Natural killer cell (primary cell): ENCODE data around the gene SH3TC1. TPM values are rescaled to one million over a fixed set of nuclear protein-coding genes. Genes with fewer than 3 reads are reported as not detected.

Source experiments
- ATAC-seq, 3 donors: fragments of 150-1000 bp in 2 of 3; fragments of 200-7000 bp in 1 of 3; cut with Tn5 transposase; 1 replicate in 1 of 3; 2 replicates in 2 of 3; pipeline ENCODE4 v1.10.0; 2021; ENCODE audit warnings: mild to moderate bottlenecking in 2 of 3, moderate library complexity in 2 of 3
- DNase-seq, 2 donors: peaks; one replicate each; pipeline versions ENCODE4 v3.0.0 to v3.0.0-alpha.2; 2013 to 2021; ENCODE audit warnings: mixed read lengths in 1 of 2
- H3K27ac ChIP-seq: one replicate; pipeline ENCODE4 v1.5.1; 2013; ENCODE audit warnings: mild to moderate bottlenecking, low read length
- H3K27me3 ChIP-seq: one replicate; pipeline ENCODE4 v1.6.1; 2013; ENCODE audit warnings: low read length; ENCODE audit not compliant: control insufficient read depth, insufficient read depth
- H3K36me3 ChIP-seq: one replicate; pipeline ENCODE4 v1.6.1; 2013; ENCODE audit warnings: low read length; ENCODE audit not compliant: control insufficient read depth, insufficient read depth
- H3K4me1 ChIP-seq: one replicate; pipeline ENCODE4 v1.6.1; 2013; ENCODE audit warnings: low read length; ENCODE audit not compliant: control insufficient read depth, insufficient read depth
- H3K4me3 ChIP-seq: one replicate; pipeline ENCODE4 v1.5.1; 2013; ENCODE audit warnings: low read length
- H3K9me3 ChIP-seq: one replicate; pipeline ENCODE4 v1.6.1; 2013; ENCODE audit warnings: low read length; ENCODE audit not compliant: control insufficient read depth, insufficient read depth
- H3K27ac Mint-ChIP-seq, 2 donors: one replicate each; pipeline ENCODE4 v1.8.0; 2022; ENCODE audit warnings: mild to moderate bottlenecking in 2 of 2, mixed read lengths in 2 of 2, moderate library complexity in 1 of 2
- H3K27me3 Mint-ChIP-seq, 2 donors: one replicate each; pipeline ENCODE4 v1.8.0; 2022; ENCODE audit warnings: low read depth in 2 of 2, mixed read lengths in 2 of 2
- H3K36me3 Mint-ChIP-seq: one replicate; pipeline ENCODE4 v1.8.0; 2022; ENCODE audit warnings: mixed read lengths
- H3K4me1 Mint-ChIP-seq, 2 donors: one replicate each; pipeline ENCODE4 v1.8.0; 2022; ENCODE audit warnings: mixed read lengths in 2 of 2
- H3K4me3 Mint-ChIP-seq: one replicate; pipeline ENCODE4 v1.8.0; 2022; ENCODE audit warnings: mild to moderate bottlenecking, moderate library complexity, mixed read lengths
- H3K9me3 Mint-ChIP-seq, 2 donors: one replicate each; pipeline ENCODE4 v1.8.0; 2022; ENCODE audit warnings: mixed read lengths in 2 of 2
- CTCF ChIP-seq: fragments of 200-600 bp; IDR thresholded peaks from one replicate; pipeline ENCODE4 v1.8.0; 2022; ENCODE audit warnings: antibody characterized with exemption
- WGBS: methylation state at CpG from one replicate; pipeline ENCODE4 v1.1.7; 2013; ENCODE audit warnings: missing lambda C conversion rate; ENCODE audit not compliant: insufficient coverage; 5-methylcytosine and 5-hydroxymethylcytosine counted together
- intact Hi-C: fragments of 100-400 bp; cut with micrococcal nuclease; formaldehyde crosslinking; loops from one replicate; pipeline ENCODE4 v1.14.2; 2022
- total RNA-seq, 4 donors: library from RNA; stranded (reverse); fragments of 120-200 nt in 1 of 4; gene quantifications; one replicate each; pipeline versions ENCODE4 v1.2.3 to v1.2.4, GENCODE V29; 2013 to 2022

Gene SH3TC1
- total RNA-seq, 3 donors from 2014 or later (not counting 1 experiment from before 2014, with no cell fraction given): 50.1 to 61.7 (median 54.9) TPM

- no peak overlapping the region for H3K4me3 ChIP-seq
- peaks cover 23% of the 10 kb centered on the region for H3K36me3 ChIP-seq
- peaks cover 4% of the 10 kb centered on the region for H3K4me1 ChIP-seq
- no peaks in the 10 kb centered on the region for H3K4me1 Mint-ChIP-seq
- 83% methylated on average over 24 of the region's 24 CpGs for WGBS
- no peaks in the 10 kb centered on the region for H3K36me3 Mint-ChIP-seq
- no peak for TF ChIP-seq CTCF
- H3K9me3 ChIP-seq: no peaks in the 10 kb centered on the region
- intact Hi-C loops: no loop called here
- no peak for DNase-seq
- no peaks in the 10 kb centered on the region for H3K27me3 ChIP-seq
- no peak overlapping the region for H3K27ac Mint-ChIP-seq
- no peaks in the 10 kb centered on the region for H3K27me3 Mint-ChIP-seq
- no peak overlapping the region for H3K27ac ChIP-seq
- no peak for ATAC-seq
- H3K4me3 Mint-ChIP-seq: no peak overlapping the region
- H3K9me3 Mint-ChIP-seq: no peaks in the 10 kb centered on the region
These were observed 37.2 kb downstream of the SH3TC1 start for GRCh38 chr4:8236106-8236919.

GRCh38 chr4:8236920-8237195, 37.8 kb downstream of the SH3TC1 start:
- 90% methylated on average over 9 of the region's 9 CpGs for WGBS
- ATAC-seq (no peak), DNase-seq (no peak)
- H3K4me1 Mint-ChIP-seq: no peaks in the 10 kb centered on the region
- Histone ChIP-seq H3K27me3 (no peaks in the 10 kb centered on the region), H3K9me3 (no peaks in the 10 kb centered on the region), H3K4me1 (peaks cover 4% of the 10 kb centered on the region), H3K4me3 (no peak overlapping the region), H3K27ac (no peak overlapping the region), H3K36me3 (peaks cover 23% of the 10 kb centered on the region)
- no peaks in the 10 kb centered on the region for H3K27me3 Mint-ChIP-seq
- no peak for TF ChIP-seq CTCF
- H3K9me3 Mint-ChIP-seq: no peaks in the 10 kb centered on the region
- no peaks in the 10 kb centered on the region for H3K36me3 Mint-ChIP-seq
- no peak overlapping the region for H3K4me3 Mint-ChIP-seq
- no peak overlapping the region for H3K27ac Mint-ChIP-seq
- intact Hi-C loops: no loop called here

GRCh38 chr4:8237256-8237989, 38.3 kb downstream of the SH3TC1 start:
- Histone ChIP-seq H3K4me3 (no peak overlapping the region), H3K27ac (no peak overlapping the region), H3K9me3 (no peaks in the 10 kb centered on the region), H3K27me3 (no peaks in the 10 kb centered on the region), H3K36me3 (peaks cover 23% of the 10 kb centered on the region), H3K4me1 (peaks cover 9% of the 10 kb centered on the region)
- intact Hi-C loops: no loop called here
- Mint-ChIP-seq H3K9me3 (no peaks in the 10 kb centered on the region), H3K4me3 (no peak overlapping the region), H3K27ac (no peak overlapping the region), H3K36me3 (no peaks in the 10 kb centered on the region), H3K27me3 (no peaks in the 10 kb centered on the region), H3K4me1 (no peaks in the 10 kb centered on the region)
- ATAC-seq (no peak), DNase-seq (no peak)
- TF ChIP-seq CTCF: no peak
- 96% methylated on average over 29 of the region's 29 CpGs for WGBS
